ENCODE measurements around the gene SLC28A3.

SLC28A3 gene

GRCh38 chr9:84297162-84297821 is 43.3 kb downstream of the SLC28A3 start:
- ATAC-seq (ENCODE audit: low read depth): peak; percentile 41; the same call in 1 of the 3 replicates
- Histone ChIP-seq H3K36me3 (ENCODE audit: low read depth) (no peaks in the 10 kb centered on the region), H3K27ac (ENCODE audit: poor library complexity, severe bottlenecking) (no peak overlapping the region)

GRCh38 chr9:84296146-84296843 is 44.3 kb downstream of the SLC28A3 start:
- H3K36me3 ChIP-seq (ENCODE audit: low read depth): no peaks in the 10 kb centered on the region
- H3K27me3 ChIP-seq (ENCODE audit: insufficient read depth, poor library complexity, severe bottlenecking): no peaks in the 10 kb centered on the region
- no peak for DNase-seq (ENCODE audit: low spot score)
- H3K4me3 ChIP-seq (ENCODE audit: severe bottlenecking): no peak overlapping the region
- H3K9me3 ChIP-seq (ENCODE audit: severe bottlenecking): no peaks in the 10 kb centered on the region
- H3K27ac ChIP-seq (ENCODE audit: poor library complexity, severe bottlenecking): no peak overlapping the region
- H3K4me1 ChIP-seq (ENCODE audit: insufficient read depth, poor library complexity, severe bottlenecking): peaks cover 13% of the 10 kb centered on the region
- peak; percentile 45; the same call in 2 of the 3 replicates for ATAC-seq (ENCODE audit: low read depth)
- no peak for TF ChIP-seq CTCF (IDR thresholded peaks at IDR 0.05; ENCODE audit: poor library complexity, severe bottlenecking)

More at GRCh38 chr9:84297162-84297821, 43.3 kb downstream of the SLC28A3 start:
- no peak for DNase-seq (ENCODE audit: low spot score)
- TF ChIP-seq CTCF (IDR thresholded peaks at IDR 0.05; ENCODE audit: poor library complexity, severe bottlenecking): no peak
- Histone ChIP-seq H3K4me3 (ENCODE audit: severe bottlenecking) (no peak overlapping the region), H3K4me1 (ENCODE audit: insufficient read depth, poor library complexity, severe bottlenecking) (peaks cover 22% of the 10 kb centered on the region), H3K9me3 (ENCODE audit: severe bottlenecking) (no peaks in the 10 kb centered on the region), H3K27me3 (ENCODE audit: insufficient read depth, poor library complexity, severe bottlenecking) (no peaks in the 10 kb centered on the region)

- DNase-seq (ENCODE audit: low spot score) (no peak), ATAC-seq (ENCODE audit: low read depth) (no peak)
- H3K4me3 ChIP-seq (ENCODE audit: severe bottlenecking): no peak overlapping the region
- H3K9me3 ChIP-seq (ENCODE audit: severe bottlenecking): no peaks in the 10 kb centered on the region
- peaks cover 4% of the 10 kb centered on the region for H3K4me1 ChIP-seq (ENCODE audit: insufficient read depth, poor library complexity, severe bottlenecking)
- H3K27me3 ChIP-seq (ENCODE audit: insufficient read depth, poor library complexity, severe bottlenecking): no peaks in the 10 kb centered on the region
- no peak for TF ChIP-seq CTCF (IDR thresholded peaks at IDR 0.05; ENCODE audit: poor library complexity, severe bottlenecking)
- no peak overlapping the region for H3K27ac ChIP-seq (ENCODE audit: poor library complexity, severe bottlenecking)
- no peaks in the 10 kb centered on the region for H3K36me3 ChIP-seq (ENCODE audit: low read depth)
These were observed 46.2 kb downstream of the SLC28A3 start for GRCh38 chr9:84294241-84294950.

- Histone ChIP-seq H3K36me3 (ENCODE audit: low read depth) (no peaks in the 10 kb centered on the region), H3K27ac (ENCODE audit: poor library complexity, severe bottlenecking) (no peak overlapping the region), H3K4me1 (ENCODE audit: insufficient read depth, poor library complexity, severe bottlenecking) (peaks cover 4% of the 10 kb centered on the region), H3K9me3 (ENCODE audit: severe bottlenecking) (no peaks in the 10 kb centered on the region), H3K27me3 (ENCODE audit: insufficient read depth, poor library complexity, severe bottlenecking) (no peaks in the 10 kb centered on the region), H3K4me3 (ENCODE audit: severe bottlenecking) (no peak overlapping the region)
- ATAC-seq (ENCODE audit: low read depth) (no peak), DNase-seq (ENCODE audit: low spot score) (no peak)
- TF ChIP-seq CTCF (IDR thresholded peaks at IDR 0.05; ENCODE audit: poor library complexity, severe bottlenecking): no peak
These were observed 47.4 kb downstream of the SLC28A3 start for GRCh38 chr9:84293001-84293798.

Measured in RWPE2 (cell line).